SK-N-SH treated with all-trans-retinoic acid at 6 μM for 48 hours (cell line): Measurements from ENCODE around the gene NTF3.

Experiments
- ATAC-seq: fragments of 200-7000 bp; cut with Tn5 transposase; 3 replicates; pipeline ENCODE4 v1.9.1; 2020; ENCODE audit warnings: mild to moderate bottlenecking, moderate library complexity
- CREB5 ChIP-seq: fragments of 250-450 bp; sonication (Bioruptor Pico); IDR thresholded peaks from 2 replicates; pipeline ENCODE4 v1.5.1; 2020; ENCODE audit warnings: low read depth, mild to moderate bottlenecking, moderate library complexity
- CSDC2 ChIP-seq: fragments of 250-450 bp; sonication (Bioruptor Pico); IDR thresholded peaks from 2 replicates; pipeline ENCODE4 v1.5.0; 2020; ENCODE audit warnings: mild to moderate bottlenecking, moderate library complexity
- CSRNP3 ChIP-seq: fragments of 250-450 bp; sonication (Bioruptor Pico); IDR thresholded peaks from 2 replicates; pipeline ENCODE4 v1.5.1; 2021; ENCODE audit warnings: mild to moderate bottlenecking, moderate library complexity
- ESRRG ChIP-seq: fragments of 250-450 bp; sonication (Bioruptor Pico); IDR thresholded peaks from 2 replicates; pipeline ENCODE4 v1.6.1; 2021; ENCODE audit warnings: mild to moderate bottlenecking
- GLIS3 ChIP-seq: fragments of 250-450 bp; sonication (Bioruptor Pico); IDR thresholded peaks from 2 replicates; pipeline ENCODE4 v1.5.0; 2020; ENCODE audit warnings: mild to moderate bottlenecking, moderate library complexity
- ISL1 ChIP-seq: fragments of 250-450 bp; sonication (Bioruptor Pico); IDR thresholded peaks from 2 replicates; pipeline ENCODE4 v2.1.2; 2022; ENCODE audit warnings: mild to moderate bottlenecking, moderate library complexity
- PATZ1 ChIP-seq: fragments of 250-450 bp; sonication (Bioruptor Pico); IDR thresholded peaks from 2 replicates; pipeline ENCODE4 v1.8.0; 2020; ENCODE audit warnings: mild to moderate bottlenecking, moderate library complexity, borderline replicate concordance
- POU6F1 ChIP-seq: fragments of 250-450 bp; sonication (Bioruptor Pico); IDR thresholded peaks from 2 replicates; pipeline ENCODE4 v1.8.0; 2021; ENCODE audit warnings: low read depth, mild to moderate bottlenecking, moderate library complexity, borderline replicate concordance
- PPARA ChIP-seq: fragments of 250-450 bp; sonication (Bioruptor Pico); IDR thresholded peaks from 2 replicates; pipeline ENCODE4 v1.5.0; 2020; ENCODE audit warnings: mild to moderate bottlenecking, borderline replicate concordance
- RARB ChIP-seq: fragments of 250-450 bp; sonication (Bioruptor Pico); IDR thresholded peaks from 2 replicates; pipeline ENCODE4 v1.8.0; 2021; ENCODE audit warnings: mild to moderate bottlenecking, moderate library complexity
- SNAI2 ChIP-seq: fragments of 250-450 bp; sonication (Bioruptor Pico); IDR thresholded peaks from 2 replicates; pipeline ENCODE4 v1.5.0; 2020; ENCODE audit warnings: mild to moderate bottlenecking, moderate library complexity
- TCF4 ChIP-seq: fragments of 250-450 bp; sonication (Bioruptor Pico); IDR thresholded peaks from 2 replicates; pipeline ENCODE4 v1.8.0; 2021; ENCODE audit warnings: mild to moderate bottlenecking, moderate library complexity, borderline replicate concordance
- TOX ChIP-seq: fragments of 250-450 bp; sonication (Bioruptor Pico); IDR thresholded peaks from 2 replicates; pipeline ENCODE4 v1.8.0; 2021; ENCODE audit warnings: mild to moderate bottlenecking, moderate library complexity, borderline replicate concordance
- TSHZ2 ChIP-seq: fragments of 250-450 bp; sonication (Bioruptor Pico); IDR thresholded peaks from 2 replicates; pipeline ENCODE4 v1.5.0; 2020; ENCODE audit warnings: mild to moderate bottlenecking, moderate library complexity
- ZC3H10 ChIP-seq: fragments of 250-450 bp; sonication (Bioruptor Pico); IDR thresholded peaks from 2 replicates; pipeline ENCODE4 v1.5.1; 2021; ENCODE audit warnings: mild to moderate bottlenecking, moderate library complexity
- ZFP3 ChIP-seq: fragments of 250-450 bp; sonication (Bioruptor Pico); IDR thresholded peaks from 2 replicates; pipeline ENCODE4 v1.5.0; 2020; ENCODE audit warnings: mild to moderate bottlenecking, moderate library complexity
- ZFP30 ChIP-seq: fragments of 450-650 bp; formaldehyde crosslinking; IDR thresholded peaks from 2 replicates; pipeline ENCODE4 v1.5.0; 2022; ENCODE audit warnings: mild to moderate bottlenecking, moderate library complexity
- ZNF70 ChIP-seq: fragments of 450-650 bp; formaldehyde crosslinking; IDR thresholded peaks from 2 replicates; pipeline ENCODE4 v1.5.0; 2020; ENCODE audit warnings: mild to moderate bottlenecking, moderate library complexity
- ZNF8 ChIP-seq: fragments of 450-650 bp; formaldehyde crosslinking; IDR thresholded peaks from 2 replicates; pipeline ENCODE4 v1.5.0; 2020; ENCODE audit warnings: mild to moderate bottlenecking, moderate library complexity

NTF3 gene

GRCh38 chr12:5461966-5462365 is 30.1 kb downstream of the NTF3 start:
- no peak for ATAC-seq
- TF ChIP-seq ZNF70 = no peak
- TF ChIP-seq ZC3H10 (CRISPR knock-in tag) = no peak
- no peak for TF ChIP-seq PATZ1 (CRISPR knock-in tag)
- TF ChIP-seq CSRNP3 (CRISPR knock-in tag) = no peak
- TF ChIP-seq POU6F1 (CRISPR knock-in tag) = no peak
- TF ChIP-seq TSHZ2 (CRISPR knock-in tag) = no peak
- no peak for TF ChIP-seq PPARA
- TF ChIP-seq TOX (CRISPR knock-in tag) = no peak
- TF ChIP-seq RARB = no peak

GRCh38 chr12:5464096-5464495 is 32.2 kb downstream of the NTF3 start:
- TF ChIP-seq ESRRG (CRISPR knock-in tag) (no peak), SNAI2 (CRISPR knock-in tag) (no peak), TOX (CRISPR knock-in tag) (no peak), ZFP30 (CRISPR knock-in tag) (no peak)
- ATAC-seq = no peak

GRCh38 chr12:5465384-5465783 is 33.5 kb downstream of the NTF3 start:
- no peak for TF ChIP-seq POU6F1 (CRISPR knock-in tag)
- no peak for TF ChIP-seq CSRNP3 (CRISPR knock-in tag)
- no peak for TF ChIP-seq CSDC2
- TF ChIP-seq SNAI2 (CRISPR knock-in tag) = no peak
- TF ChIP-seq ZFP3 (CRISPR knock-in tag) = no peak
- TF ChIP-seq ZNF8 (CRISPR knock-in tag) = no peak
- TF ChIP-seq ESRRG (CRISPR knock-in tag) = no peak
- no peak for TF ChIP-seq ZNF70
- TF ChIP-seq TOX (CRISPR knock-in tag) = no peak
- no peak for TF ChIP-seq TCF4
- no peak for TF ChIP-seq CREB5 (CRISPR knock-in tag)
- no peak for TF ChIP-seq ISL1 (CRISPR knock-in tag)
- no peak for TF ChIP-seq GLIS3 (CRISPR knock-in tag)
- TF ChIP-seq TSHZ2 (CRISPR knock-in tag) = no peak
- no peak for TF ChIP-seq ZFP30 (CRISPR knock-in tag)
- TF ChIP-seq, all 23 proteins: peak for 0
- no peak for ATAC-seq
